Uterus (tissue), 4 donors: ENCODE results near the gene FAM227B. TPM values are rescaled to one million over a fixed set of nuclear protein-coding genes. Genes with fewer than 3 reads are reported as not detected.
"Not testable (repeated sequence)": the region's sequence is repeated elsewhere in the genome, so short reads cannot be mapped to it uniquely, and the experiment has no call there.

Experiments used
- DNase-seq, 2 donors: peaks; one replicate each; pipeline ENCODE4 v3.0.0-alpha.2; 2019 to 2020
- H3K27ac ChIP-seq, 2 donors: fragments of 200-600 bp; sonication (generic); 1 replicate in 1 of 2; 2 replicates in 1 of 2; pipeline ENCODE4 v1.5.1; 2016 to 2018
- H3K27me3 ChIP-seq, 2 donors: fragments of 200-600 bp; sonication (generic); one replicate each; pipeline ENCODE4 v1.5.1; 2018 to 2019; ENCODE audit warnings: control low read depth in 1 of 2
- H3K36me3 ChIP-seq, 2 donors: fragments of 200-600 bp; sonication (generic); one replicate each; pipeline ENCODE4 v1.5.1; 2019; ENCODE audit warnings: control low read depth in 1 of 2
- H3K4me1 ChIP-seq, 2 donors: fragments of 200-600 bp; sonication (generic); one replicate each; pipeline ENCODE4 v1.5.1; 2018 to 2019; ENCODE audit warnings: control low read depth in 1 of 2
- H3K4me3 ChIP-seq, 2 donors: fragments of 200-600 bp; sonication (generic); 1 replicate in 1 of 2; 2 replicates in 1 of 2; pipeline ENCODE4 v1.5.1; 2018 to 2019; ENCODE audit warnings: mild to moderate bottlenecking in 1 of 2
- H3K9me3 ChIP-seq, 2 donors: fragments of 200-600 bp; sonication (generic); one replicate each; pipeline ENCODE4 v1.5.1; 2019; ENCODE audit warnings: control low read depth in 1 of 2
- POLR2A ChIP-seq, 2 donors: fragments of 450-650 bp; IDR thresholded peaks; one replicate each; pipeline ENCODE4 v1.6.1; 2016; ENCODE audit warnings: antibody characterized with exemption in 2 of 2, mild to moderate bottlenecking in 1 of 2, moderate library complexity in 1 of 2
- intact Hi-C: fragments of 100-400 bp; cut with DNase I; formaldehyde crosslinking; loops from one replicate; pipeline ENCODE4 v1.15.1; 2023; ENCODE audit warnings: low total_unique reads
- total RNA-seq, 4 donors: library from RNA; depleted of rRNA in 3 of 4; stranded (reverse); fragments of >200 nt in 3 of 4; gene quantifications; one replicate each; pipeline versions ENCODE4 v1.1.0 to v1.2.4, GENCODE V29; 2014 to 2023
- TF ChIP-seq, protein P1 (sequence below), 4 experiments: fragments of 200-600 bp in 2 of 4; fragments of 450-650 bp in 2 of 4; sonication (generic) in 2 of 4; IDR thresholded peaks; one replicate each; pipeline ENCODE4 v1.5.1; 2016 to 2019; ENCODE audit warnings: antibody characterized with exemption in 4 of 4, mild to moderate bottlenecking in 2 of 4, moderate library complexity in 1 of 4
- donor health status: DM: yes; HTN: yes; CAD: no.

Gene FAM227B
- total RNA-seq, 4 donors from 2014 or later: 2.6 to 15.7 (median 9.9) TPM

DNA sequence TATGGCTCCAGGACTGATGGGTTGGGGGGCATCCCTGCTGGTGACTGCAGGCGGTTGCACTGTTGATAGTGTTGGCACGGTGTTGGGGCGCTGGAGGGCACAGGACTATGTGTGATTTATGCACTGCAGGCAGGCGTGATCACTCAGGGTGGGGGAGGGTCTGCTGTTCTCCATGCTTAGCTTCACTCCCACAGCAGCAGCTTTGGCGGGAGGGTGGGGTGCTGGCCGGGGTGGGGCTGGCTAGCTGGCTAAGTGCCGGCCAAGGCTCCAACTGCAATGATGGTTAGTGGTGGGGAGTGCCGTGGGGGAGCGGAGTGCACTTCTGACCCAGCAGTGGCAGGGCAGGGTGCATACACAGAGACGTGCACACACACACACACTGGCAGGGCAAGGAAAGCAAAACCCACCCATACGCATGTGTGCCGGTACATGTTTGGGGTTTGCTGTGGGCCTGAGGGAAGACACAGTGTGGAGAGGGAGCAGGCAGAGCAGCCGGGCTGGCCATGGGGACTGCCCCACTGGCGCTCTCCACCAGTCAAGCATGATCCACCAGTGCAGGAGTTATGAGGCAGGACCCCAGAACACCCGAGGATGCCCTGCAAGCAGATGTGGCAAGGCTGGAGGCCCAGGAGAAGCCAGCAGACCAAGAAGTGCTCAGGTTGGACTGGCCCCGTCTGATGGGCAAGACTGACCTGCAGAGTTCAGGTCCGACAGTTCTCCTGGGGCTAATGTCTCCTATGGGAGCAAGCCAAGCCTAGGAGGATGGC is 214.1 kb downstream of the FAM227B start:
- TF ChIP-seq, protein P1, sequence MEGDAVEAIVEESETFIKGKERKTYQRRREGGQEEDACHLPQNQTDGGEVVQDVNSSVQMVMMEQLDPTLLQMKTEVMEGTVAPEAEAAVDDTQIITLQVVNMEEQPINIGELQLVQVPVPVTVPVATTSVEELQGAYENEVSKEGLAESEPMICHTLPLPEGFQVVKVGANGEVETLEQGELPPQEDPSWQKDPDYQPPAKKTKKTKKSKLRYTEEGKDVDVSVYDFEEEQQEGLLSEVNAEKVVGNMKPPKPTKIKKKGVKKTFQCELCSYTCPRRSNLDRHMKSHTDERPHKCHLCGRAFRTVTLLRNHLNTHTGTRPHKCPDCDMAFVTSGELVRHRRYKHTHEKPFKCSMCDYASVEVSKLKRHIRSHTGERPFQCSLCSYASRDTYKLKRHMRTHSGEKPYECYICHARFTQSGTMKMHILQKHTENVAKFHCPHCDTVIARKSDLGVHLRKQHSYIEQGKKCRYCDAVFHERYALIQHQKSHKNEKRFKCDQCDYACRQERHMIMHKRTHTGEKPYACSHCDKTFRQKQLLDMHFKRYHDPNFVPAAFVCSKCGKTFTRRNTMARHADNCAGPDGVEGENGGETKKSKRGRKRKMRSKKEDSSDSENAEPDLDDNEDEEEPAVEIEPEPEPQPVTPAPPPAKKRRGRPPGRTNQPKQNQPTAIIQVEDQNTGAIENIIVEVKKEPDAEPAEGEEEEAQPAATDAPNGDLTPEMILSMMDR (IDR thresholded peaks at IDR 0.05): no peak
- TF ChIP-seq POLR2A (IDR thresholded peaks at IDR 0.05): no peak
- no peak for DNase-seq
- H3K27me3 ChIP-seq: no peaks in the 10 kb centered on the region
- H3K36me3 ChIP-seq: no peaks in the 10 kb centered on the region
- H3K4me3 ChIP-seq: no peak overlapping the region
- no peaks in the 10 kb centered on the region for H3K4me1 ChIP-seq
- H3K27ac ChIP-seq: no peak overlapping the region
- intact Hi-C loops: no loop called here
- no peaks in the 10 kb centered on the region for H3K9me3 ChIP-seq

DNA sequence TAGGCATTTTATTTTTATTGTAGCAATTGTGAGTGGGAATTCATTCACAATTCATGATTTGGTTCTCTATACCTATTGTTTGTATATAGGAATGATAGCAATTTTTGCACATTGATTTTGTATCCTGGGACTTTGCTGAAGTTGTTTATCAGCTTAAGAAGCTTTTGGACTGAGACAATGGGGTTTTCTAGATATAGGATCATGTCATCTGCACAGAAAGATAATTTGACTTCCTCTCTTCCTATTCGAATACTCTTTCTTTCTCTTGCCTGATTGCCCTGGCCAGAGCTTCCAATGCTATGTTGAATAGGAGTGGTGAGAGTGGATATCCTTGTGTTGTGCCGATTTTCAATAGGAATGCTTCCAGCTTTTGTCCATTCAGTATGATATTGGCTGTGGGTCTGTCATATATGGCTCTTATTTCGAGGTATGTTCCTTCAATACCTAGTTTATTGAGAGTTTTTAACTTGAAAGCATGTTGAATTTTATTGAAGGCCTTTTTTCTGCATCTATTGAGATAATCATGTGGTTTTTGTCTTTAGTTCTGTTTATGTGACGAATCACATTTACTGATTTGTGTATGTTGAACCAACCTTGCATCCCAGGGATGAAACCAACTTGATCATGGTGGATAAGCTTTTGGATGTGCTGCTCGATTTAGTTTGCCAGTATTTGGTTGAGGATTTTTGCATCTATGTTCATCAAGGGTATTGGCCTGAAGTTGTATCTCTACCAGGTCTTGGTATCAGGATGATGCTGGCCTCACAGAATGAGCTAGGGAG is 217.9 kb downstream of the FAM227B start:
- H3K4me1 ChIP-seq, H3K9me3 ChIP-seq, H3K4me3 ChIP-seq, DNase-seq, H3K36me3 ChIP-seq, intact Hi-C loops, H3K27me3 ChIP-seq, H3K27ac ChIP-seq: not testable (repeated sequence)

DNA sequence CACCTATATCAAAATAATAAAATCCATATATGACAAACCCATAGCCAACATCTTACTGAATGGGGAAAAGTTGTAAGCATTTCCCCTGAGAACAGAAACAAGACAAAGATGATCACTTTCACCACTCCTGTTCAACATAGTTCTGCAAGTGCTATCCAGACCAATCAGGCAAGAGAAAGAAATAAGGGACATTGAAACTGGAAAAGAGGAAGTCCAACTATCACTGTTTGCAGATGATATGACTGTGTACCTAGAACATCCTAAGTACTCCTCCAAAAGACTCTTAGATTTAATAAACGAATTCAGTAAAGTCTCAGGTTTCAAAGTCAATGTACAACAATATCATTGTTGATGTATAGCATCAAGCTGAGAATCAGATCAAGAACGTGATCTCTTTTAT is 233.1 kb downstream of the FAM227B start:
- Histone ChIP-seq H3K4me1 (no peaks in the 10 kb centered on the region), H3K9me3 (no peaks in the 10 kb centered on the region), H3K27me3 (no peaks in the 10 kb centered on the region), H3K27ac (no peak overlapping the region), H3K36me3 (no peaks in the 10 kb centered on the region), H3K4me3 (no peak overlapping the region)
- TF ChIP-seq, protein P1 (IDR thresholded peaks at IDR 0.05): no peak
- no peak for TF ChIP-seq POLR2A (IDR thresholded peaks at IDR 0.05)
- intact Hi-C loops: no loop called here
- DNase-seq: no peak

DNA sequence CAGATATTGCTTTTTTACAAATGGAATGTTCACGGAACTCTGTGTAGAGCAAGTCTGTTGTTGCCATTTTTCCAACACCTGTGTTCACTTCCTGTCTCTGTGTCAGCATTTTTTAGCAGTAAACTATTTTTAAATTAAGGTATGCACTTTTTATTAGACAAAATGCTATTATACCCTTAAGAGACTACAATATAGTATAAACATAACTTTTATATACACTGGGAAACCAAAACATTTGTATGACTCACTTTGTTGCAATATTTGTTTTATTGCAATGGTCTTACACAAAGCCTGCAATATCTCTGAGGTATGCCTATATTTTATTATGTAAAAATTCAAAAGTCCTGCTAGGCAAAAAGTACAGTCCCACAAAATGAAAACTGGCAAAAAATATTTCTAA is 237.4 kb downstream of the FAM227B start:
- Histone ChIP-seq H3K9me3 (no peaks in the 10 kb centered on the region), H3K27me3 (no peaks in the 10 kb centered on the region), H3K4me3 (no peak overlapping the region), H3K27ac (no peak overlapping the region), H3K4me1 (no peaks in the 10 kb centered on the region), H3K36me3 (no peaks in the 10 kb centered on the region)
- no peak for DNase-seq
- no peak for TF ChIP-seq POLR2A (IDR thresholded peaks at IDR 0.05)
- intact Hi-C loops: no loop called here

DNA sequence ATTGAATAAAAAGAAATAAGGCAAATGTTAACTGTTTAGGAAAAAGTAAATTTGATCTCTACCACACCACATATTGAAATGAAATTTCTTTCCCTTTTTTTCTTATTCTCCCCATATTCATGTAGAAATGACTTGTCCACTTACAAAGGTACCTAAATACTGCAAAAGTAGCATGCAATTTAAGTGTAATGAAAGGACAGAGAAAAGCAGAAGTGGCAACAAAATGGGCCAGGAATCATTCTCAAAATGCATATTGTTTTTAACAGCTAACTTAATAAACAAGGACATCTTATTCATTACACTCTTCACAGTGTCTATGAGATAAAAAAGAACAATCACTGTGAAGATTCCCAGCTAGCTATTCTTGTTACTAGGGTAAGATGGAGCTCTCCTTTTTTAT is 238.2 kb downstream of the FAM227B start:
- no peak overlapping the region for H3K27ac ChIP-seq

More for the DNA sequence above, 238.2 kb downstream of the FAM227B start:
- DNase-seq: no peak
- Histone ChIP-seq H3K4me3 (no peak overlapping the region), H3K9me3 (no peaks in the 10 kb centered on the region), H3K4me1 (no peaks in the 10 kb centered on the region), H3K36me3 (no peaks in the 10 kb centered on the region), H3K27me3 (no peaks in the 10 kb centered on the region)
- TF ChIP-seq, protein P1 (IDR thresholded peaks at IDR 0.05): no peak
- no peak for TF ChIP-seq POLR2A (IDR thresholded peaks at IDR 0.05)
- intact Hi-C loops: no loop called here
